ENCODE data around the gene CAST. TPM values are rescaled to one million over a fixed set of nuclear protein-coding genes. Genes with fewer than 3 reads are reported as not detected.
A peak's percentile ranks its signal among the peaks of the same experiment; 100 is the strongest.

Gene CAST
- total and polyA plus RNA-seq, 2 donors from 2014 or later: 83.2 to 282 TPM

GRCh38 chr5:96778409-96778808 is 116.2 kb downstream of the CAST start:
- H3K27me3 ChIP-seq (ENCODE audit: control insufficient read depth, insufficient read depth, low read length): no peaks in the 10 kb centered on the region
- DNase-seq: no peak
- peaks cover 0 to 38% (median 34%) of the 10 kb centered on the region in 3 donors for H3K36me3 ChIP-seq (ENCODE audit: control insufficient read depth in 2 of 3, insufficient read depth in 3 of 3, low read length in 3 of 3)
- no peak overlapping the region for H3K27ac ChIP-seq (ENCODE audit: low read depth in 2 of 2, low read length in 2 of 2)
- intact Hi-C loops (cut with DNase I): no loop called here
- no peak overlapping the region for H3K4me3 ChIP-seq (ENCODE audit: low read length in 3 of 3)
- H3K4me1 ChIP-seq (ENCODE audit: control insufficient read depth in 2 of 3, insufficient read depth in 2 of 3, low read depth in 1 of 3, low read length in 3 of 3): peaks cover 0 to 3% (median 0%) of the 10 kb centered on the region in 3 donors
- no peak overlapping the region for H3K9ac ChIP-seq (ENCODE audit: low read length in 3 of 3)
- no peak for FAIRE-seq
- no peak for TF ChIP-seq CTCF (IDR thresholded peaks at IDR 0.05; ENCODE audit: borderline replicate concordance, extremely low read depth, insufficient read depth)
- no peaks in the 10 kb centered on the region for H3K9me3 ChIP-seq (ENCODE audit: control insufficient read depth in 2 of 3, insufficient read depth in 1 of 3, low read length in 3 of 3)

DNA sequence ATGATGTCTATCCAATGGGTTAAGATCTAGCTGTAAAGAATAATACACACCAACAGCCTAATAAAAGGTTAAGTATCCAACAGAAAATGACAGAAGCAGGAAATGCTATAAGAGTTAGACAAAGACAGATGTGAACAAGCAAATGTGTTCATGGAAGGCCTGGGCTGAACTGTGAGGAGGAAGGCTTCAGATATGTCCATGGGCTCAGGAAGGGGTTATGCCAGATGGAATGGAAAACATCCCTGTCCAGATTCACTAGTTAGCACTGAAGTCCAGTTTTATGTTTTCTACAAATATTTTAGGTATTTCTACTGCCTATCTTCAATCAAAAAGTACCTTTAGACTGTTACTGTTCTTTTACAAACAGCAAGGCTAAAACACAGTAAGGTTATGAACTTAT is 118.5 kb downstream of the CAST start:
- peaks cover 0 to 3% (median 0%) of the 10 kb centered on the region in 3 donors for H3K4me1 ChIP-seq (ENCODE audit: control insufficient read depth in 2 of 3, insufficient read depth in 2 of 3, low read depth in 1 of 3, low read length in 3 of 3)
- H3K27ac ChIP-seq (ENCODE audit: low read depth in 2 of 2, low read length in 2 of 2): peak overlapping the region in 1 of 2 donors; percentile 42
- TF ChIP-seq CTCF (IDR thresholded peaks at IDR 0.05; ENCODE audit: borderline replicate concordance, extremely low read depth, insufficient read depth): no peak
- no peaks in the 10 kb centered on the region for H3K27me3 ChIP-seq (ENCODE audit: control insufficient read depth, insufficient read depth, low read length)
- H3K9ac ChIP-seq (ENCODE audit: low read length in 3 of 3): no peak overlapping the region
- no peaks in the 10 kb centered on the region for H3K9me3 ChIP-seq (ENCODE audit: control insufficient read depth in 2 of 3, insufficient read depth in 1 of 3, low read length in 3 of 3)
- no peak overlapping the region for H3K4me3 ChIP-seq (ENCODE audit: low read length in 3 of 3)
- H3K36me3 ChIP-seq (ENCODE audit: control insufficient read depth in 2 of 3, insufficient read depth in 3 of 3, low read length in 3 of 3): peaks cover 0 to 33% (median 24%) of the 10 kb centered on the region in 3 donors
- DNase-seq: no peak
- FAIRE-seq: no peak
- intact Hi-C loops (cut with DNase I): no loop called here

DNA sequence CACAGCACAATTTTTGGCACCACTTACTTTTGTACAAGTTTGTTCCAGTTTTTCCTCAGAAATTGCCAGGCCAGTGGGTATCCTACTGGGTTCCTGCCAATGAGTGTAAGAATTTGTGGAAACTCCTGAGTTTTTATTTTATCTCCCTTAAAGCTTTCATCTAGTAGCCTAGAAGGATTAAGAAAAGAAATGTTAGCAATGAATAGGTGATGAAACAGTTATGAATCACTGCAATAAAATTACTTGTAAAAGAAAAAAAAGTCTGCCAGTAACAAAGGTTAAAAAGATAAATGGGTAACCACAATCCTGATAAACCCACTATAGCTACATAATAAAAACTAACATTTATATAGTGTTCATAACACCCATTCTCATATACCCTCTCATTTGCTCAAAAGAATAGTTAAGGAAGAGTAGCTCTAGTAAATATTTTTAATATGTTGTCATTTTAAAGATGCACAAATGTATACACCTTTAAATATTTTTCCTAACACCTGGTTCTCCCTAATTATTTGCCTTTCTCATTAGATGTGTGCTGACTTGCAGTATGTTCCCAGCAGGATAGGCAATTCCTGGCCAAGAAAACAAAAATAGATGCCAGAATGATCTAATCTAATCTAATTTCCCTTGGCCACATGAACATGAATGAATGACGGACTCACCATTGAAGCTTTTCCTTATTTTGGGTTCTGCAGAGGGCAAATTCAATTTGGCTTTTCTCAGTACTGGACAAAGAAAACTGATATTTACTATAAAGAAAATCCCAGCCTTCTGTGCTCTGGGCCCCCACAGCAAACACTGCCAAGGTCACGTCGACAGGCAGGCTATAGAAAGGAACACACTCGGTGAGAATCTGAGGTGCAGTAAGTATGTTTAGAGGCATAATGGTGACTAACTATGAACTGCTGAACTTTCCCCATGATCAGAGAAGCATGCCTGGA is 119.1 kb downstream of the CAST start:
- no peak for TF ChIP-seq CTCF (IDR thresholded peaks at IDR 0.05; ENCODE audit: borderline replicate concordance, extremely low read depth, insufficient read depth)
- Histone ChIP-seq H3K27ac (ENCODE audit: low read depth in 2 of 2, low read length in 2 of 2) (no peak overlapping the region), H3K4me3 (ENCODE audit: low read length in 3 of 3) (no peak overlapping the region), H3K9ac (ENCODE audit: low read length in 3 of 3) (no peak overlapping the region), H3K36me3 (ENCODE audit: control insufficient read depth in 2 of 3, insufficient read depth in 3 of 3, low read length in 3 of 3) (peaks cover 0 to 27% (median 18%) of the 10 kb centered on the region in 3 donors), H3K9me3 (ENCODE audit: control insufficient read depth in 2 of 3, insufficient read depth in 1 of 3, low read length in 3 of 3) (no peaks in the 10 kb centered on the region), H3K27me3 (ENCODE audit: control insufficient read depth, insufficient read depth, low read length) (no peaks in the 10 kb centered on the region), H3K4me1 (ENCODE audit: control insufficient read depth in 2 of 3, insufficient read depth in 2 of 3, low read depth in 1 of 3, low read length in 3 of 3) (peaks cover 0 to 3% (median 0%) of the 10 kb centered on the region in 3 donors)
- DNase-seq (no peak), FAIRE-seq (no peak)
- intact Hi-C loops (cut with DNase I): no loop called here
